ENCODE data around the gene DYDC2. TPM values are rescaled to one million over a fixed set of nuclear protein-coding genes. Genes with fewer than 3 reads are reported as not detected.
A peak's percentile ranks its signal among the peaks of the same experiment; 100 is the strongest.
"Not testable (repeated sequence)": the region's sequence is repeated elsewhere in the genome, so short reads cannot be mapped to it uniquely, and the experiment has no call there.

Gene DYDC2
- total and polyA plus RNA-seq, 2 donors (not counting 1 experiment from before 2014, with no cell fraction given), result not detected

DNA sequence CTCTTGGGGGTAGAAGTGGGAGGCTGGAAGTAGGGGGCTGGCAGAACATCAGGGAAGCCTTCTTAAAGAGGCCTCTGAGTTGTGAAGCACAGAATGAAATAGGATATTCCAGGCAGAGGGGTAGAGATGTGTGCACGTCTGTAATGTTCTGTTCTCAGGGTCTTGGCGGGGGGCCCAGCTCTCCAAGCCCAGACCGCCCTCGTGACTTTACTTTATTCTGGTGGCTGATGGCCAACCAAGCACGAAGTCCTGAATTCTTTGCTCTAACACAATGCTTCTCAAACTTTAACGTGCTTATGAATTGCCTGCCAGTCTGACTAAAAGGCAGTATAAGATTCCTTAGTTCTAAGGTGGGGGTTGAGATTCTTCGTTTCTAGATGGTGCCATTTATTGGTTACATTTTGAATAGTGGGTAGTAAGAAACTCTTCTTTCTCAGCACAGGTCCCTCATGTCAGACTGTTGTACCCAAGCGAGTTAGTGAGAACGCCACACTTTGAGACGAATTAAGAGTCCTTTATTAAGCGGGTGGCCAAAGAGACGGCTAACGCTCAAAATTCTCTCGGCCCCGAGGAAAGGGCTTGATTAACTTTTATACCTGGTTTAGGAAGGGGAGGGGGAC, 60.0 kb downstream of the DYDC2 start:
- Histone ChIP-seq H4K20me1 (ENCODE audit: control insufficient read depth, extremely low read depth, insufficient read depth, low read length) (no peaks in the 10 kb centered on the region), H2AFZ (ENCODE audit: low read length) (no peak overlapping the region), H3K4me1 (ENCODE audit: control insufficient read depth, extremely low read depth, insufficient read depth, low read length) (no peaks in the 10 kb centered on the region), H3K27me3 (ENCODE audit: control insufficient read depth, insufficient read depth, low read length) (no peaks in the 10 kb centered on the region), H3K4me2 (ENCODE audit: extremely low read depth, insufficient read depth, low read length) (no peak overlapping the region), H3K9me3 (ENCODE audit: control insufficient read depth, insufficient read depth, low read depth, low read length) (no peaks in the 10 kb centered on the region), H3K4me3 (replicated peaks in 1 of 4; ENCODE audit: control extremely low read depth in 1 of 4, insufficient read depth in 1 of 4, low read depth in 3 of 4, low read length in 4 of 4) (no peak overlapping the region), H3K9ac (ENCODE audit: insufficient read depth, low read length) (no peak overlapping the region), H3K27ac (ENCODE audit: insufficient read depth, low read length) (no peak overlapping the region), H3K79me2 (ENCODE audit: control insufficient read depth, insufficient read depth, low read length) (no peaks in the 10 kb centered on the region), H3K36me3 (ENCODE audit: control insufficient read depth, insufficient read depth, low read length) (no peaks in the 10 kb centered on the region)
- DNase-seq (ENCODE audit: low read depth in 2 of 2), result peak; percentile 34 to 89
- TF ChIP-seq, protein P1, sequence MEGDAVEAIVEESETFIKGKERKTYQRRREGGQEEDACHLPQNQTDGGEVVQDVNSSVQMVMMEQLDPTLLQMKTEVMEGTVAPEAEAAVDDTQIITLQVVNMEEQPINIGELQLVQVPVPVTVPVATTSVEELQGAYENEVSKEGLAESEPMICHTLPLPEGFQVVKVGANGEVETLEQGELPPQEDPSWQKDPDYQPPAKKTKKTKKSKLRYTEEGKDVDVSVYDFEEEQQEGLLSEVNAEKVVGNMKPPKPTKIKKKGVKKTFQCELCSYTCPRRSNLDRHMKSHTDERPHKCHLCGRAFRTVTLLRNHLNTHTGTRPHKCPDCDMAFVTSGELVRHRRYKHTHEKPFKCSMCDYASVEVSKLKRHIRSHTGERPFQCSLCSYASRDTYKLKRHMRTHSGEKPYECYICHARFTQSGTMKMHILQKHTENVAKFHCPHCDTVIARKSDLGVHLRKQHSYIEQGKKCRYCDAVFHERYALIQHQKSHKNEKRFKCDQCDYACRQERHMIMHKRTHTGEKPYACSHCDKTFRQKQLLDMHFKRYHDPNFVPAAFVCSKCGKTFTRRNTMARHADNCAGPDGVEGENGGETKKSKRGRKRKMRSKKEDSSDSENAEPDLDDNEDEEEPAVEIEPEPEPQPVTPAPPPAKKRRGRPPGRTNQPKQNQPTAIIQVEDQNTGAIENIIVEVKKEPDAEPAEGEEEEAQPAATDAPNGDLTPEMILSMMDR (conservative IDR thresholded peaks at IDR 0.05 in 1 of 2, IDR thresholded peaks at IDR 0.05 in 1 of 2; ENCODE audit: low read depth in 1 of 2, low read length in 2 of 2), result no peak
- no peak for TF ChIP-seq EZH2 (IDR thresholded peaks at IDR 0.05; ENCODE audit: low read length, missing control alignments)

DNA sequence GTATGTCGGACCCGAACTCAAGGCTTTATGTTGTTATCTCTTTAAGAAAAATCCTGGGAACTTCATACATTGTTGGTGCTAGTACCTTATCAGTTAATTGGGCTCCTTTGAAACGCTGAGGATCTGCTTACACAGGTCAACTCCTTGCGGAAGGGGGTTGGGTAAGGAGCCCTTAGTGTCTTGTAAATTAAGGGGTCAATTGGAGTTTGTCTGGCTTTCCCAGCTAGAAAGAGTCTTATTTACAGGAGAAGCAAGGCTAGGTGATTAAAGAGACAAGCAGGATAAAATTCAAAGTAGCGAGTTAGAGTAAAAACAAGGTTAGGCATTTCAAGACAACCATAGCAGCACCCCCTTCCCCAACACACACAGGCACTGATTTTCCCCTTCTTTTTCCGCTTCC, 60.7 kb downstream of the DYDC2 start:
- H3K4me1 ChIP-seq (ENCODE audit: control insufficient read depth, extremely low read depth, insufficient read depth, low read length); H3K4me3 ChIP-seq (replicated peaks in 1 of 4; ENCODE audit: control extremely low read depth in 1 of 4, insufficient read depth in 1 of 4, low read depth in 3 of 4, low read length in 4 of 4); DNase-seq (ENCODE audit: low read depth in 2 of 2); H4K20me1 ChIP-seq (ENCODE audit: control insufficient read depth, extremely low read depth, insufficient read depth, low read length); H2AFZ ChIP-seq (ENCODE audit: low read length); H3K27me3 ChIP-seq (ENCODE audit: control insufficient read depth, insufficient read depth, low read length); H3K9ac ChIP-seq (ENCODE audit: insufficient read depth, low read length); H3K9me3 ChIP-seq (ENCODE audit: control insufficient read depth, insufficient read depth, low read depth, low read length); H3K4me2 ChIP-seq (ENCODE audit: extremely low read depth, insufficient read depth, low read length); H3K79me2 ChIP-seq (ENCODE audit: control insufficient read depth, insufficient read depth, low read length); H3K27ac ChIP-seq (ENCODE audit: insufficient read depth, low read length); H3K36me3 ChIP-seq (ENCODE audit: control insufficient read depth, insufficient read depth, low read length): not testable (repeated sequence)

Other genes starting within 250 kb of the DYDC2 start
- gene PLAC9, start 224.1 kb upstream of the DYDC2 start, total RNA-seq, result 15.7 and 16.7 TPM in 2 replicates
- 17.4 and 40.4 TPM in 2 replicates for gene PLAC9, start 224.1 kb upstream of the DYDC2 start, polyA plus RNA-seq
- gene ANXA11, start 151.2 kb upstream of the DYDC2 start, total RNA-seq, result 83.7 and 124 TPM in 2 replicates
- gene ANXA11, start 151.2 kb upstream of the DYDC2 start, polyA plus RNA-seq, result 206 and 308 TPM in 2 replicates
- not detected in 2 replicates for gene MAT1A, start 67.1 kb upstream of the DYDC2 start, total RNA-seq
- not detected in 2 replicates for gene MAT1A, start 67.1 kb upstream of the DYDC2 start, polyA plus RNA-seq
- gene DYDC1, start within 50 bp of the DYDC2 start, total RNA-seq, result not detected in 2 replicates
- not detected in 2 replicates for gene DYDC1, start within 50 bp of the DYDC2 start, polyA plus RNA-seq
- gene PRXL2A, start 51.8 kb downstream of the DYDC2 start, total RNA-seq, result 13.9 and 19.2 TPM in 2 replicates
- 1.6 and 2.2 TPM in 2 replicates for gene PRXL2A, start 51.8 kb downstream of the DYDC2 start, polyA plus RNA-seq
- gene TSPAN14, start 97.5 kb downstream of the DYDC2 start, total RNA-seq, result 5.6 and 12.1 TPM in 2 replicates
- 30.9 and 50.0 TPM in 2 replicates for gene TSPAN14, start 97.5 kb downstream of the DYDC2 start, polyA plus RNA-seq
- not detected in 2 replicates for gene SH2D4B, start 181.1 kb downstream of the DYDC2 start, total RNA-seq
- not detected in 2 replicates for gene SH2D4B, start 181.1 kb downstream of the DYDC2 start, polyA plus RNA-seq